ENCODE measurements around the gene ENOX1.

Gene ENOX1

GRCh38 chr13:43512221-43512620 is 274.6 kb downstream of the ENOX1 start:
- Histone ChIP-seq H3K36me3 (ENCODE audit: control insufficient read depth in 2 of 2, insufficient read depth in 1 of 2, low read length in 2 of 2) (no peaks in the 10 kb centered on the region), H3K27ac (ENCODE audit: extremely low read depth, low read depth, low read length) (no peak overlapping the region), H3K4me1 (ENCODE audit: control insufficient read depth, insufficient read depth, low read length) (no peaks in the 10 kb centered on the region), H3K4me3 (ENCODE audit: low read depth, low read length) (no peak overlapping the region), H3K9me3 (ENCODE audit: control insufficient read depth, insufficient read depth, low read depth, low read length) (no peaks in the 10 kb centered on the region)
- TF ChIP-seq ZNF132 (tag by site-specific recombination; IDR thresholded peaks at IDR 0.05; ENCODE audit: borderline replicate concordance) (no peak), ZNF629 (tag by site-specific recombination; IDR thresholded peaks at IDR 0.05) (no peak), ZNF76 (tag by site-specific recombination; IDR thresholded peaks at IDR 0.05; ENCODE audit: borderline replicate concordance, low read depth) (no peak), ZSCAN4 (tag by site-specific recombination; IDR thresholded peaks at IDR 0.05) (no peak), ELK4 (IDR thresholded peaks at IDR 0.05; ENCODE audit: borderline replicate concordance, low read depth, low read length) (no peak), ZNF341 (tag by site-specific recombination; IDR thresholded peaks at IDR 0.05; ENCODE audit: low read depth) (no peak), TRIM28 (IDR thresholded peaks at IDR 0.05; ENCODE audit: borderline replicate concordance, low read length) (no peak), ZNF792 (tag by site-specific recombination; IDR thresholded peaks at IDR 0.05) (no peak), ZNF37A (tag by site-specific recombination; IDR thresholded peaks at IDR 0.05) (no peak), ZNF624 (tag by site-specific recombination; IDR thresholded peaks at IDR 0.05) (no peak), REPIN1 (tag by site-specific recombination; IDR thresholded peaks at IDR 0.05; ENCODE audit: low read depth) (no peak), SP3 (tag by site-specific recombination; IDR thresholded peaks at IDR 0.05) (no peak), ZNF112 (tag by site-specific recombination; IDR thresholded peaks at IDR 0.05) (no peak), EGR2 (tag by site-specific recombination; IDR thresholded peaks at IDR 0.05; ENCODE audit: low read depth) (no peak), ZFP37 (tag by site-specific recombination; IDR thresholded peaks at IDR 0.05) (no peak), ZNF791 (tag by site-specific recombination; IDR thresholded peaks at IDR 0.05) (no peak), KLF17 (tag by site-specific recombination; IDR thresholded peaks at IDR 0.05) (no peak)
- ChIA-PET CTCF (interaction anchor here (0.6 kb wide), 1 partner anchor 441 kb away, joined by 3 read pairs; no protein-coding TSS in a partner anchor), POLR2A (no interaction called here)

GRCh38 chr13:43510956-43511901 is 275.5 kb downstream of the ENOX1 start:
- Histone ChIP-seq H3K9me3 (ENCODE audit: control insufficient read depth, insufficient read depth, low read depth, low read length) (no peaks in the 10 kb centered on the region), H3K4me1 (ENCODE audit: control insufficient read depth, insufficient read depth, low read length) (no peaks in the 10 kb centered on the region), H3K36me3 (ENCODE audit: control insufficient read depth in 2 of 2, insufficient read depth in 1 of 2, low read length in 2 of 2) (no peaks in the 10 kb centered on the region), H3K4me3 (ENCODE audit: low read depth, low read length) (no peak overlapping the region), H3K27ac (ENCODE audit: extremely low read depth, low read depth, low read length) (no peak overlapping the region)
- ChIA-PET POLR2A (no interaction called here), CTCF (no interaction called here)
- no peak for TF ChIP-seq ZNF596 (tag by site-specific recombination; IDR thresholded peaks at IDR 0.05)
- TF ChIP-seq ZBTB10 (tag by site-specific recombination; IDR thresholded peaks at IDR 0.05), result no peak
- TF ChIP-seq ZNF18 (tag by site-specific recombination; IDR thresholded peaks at IDR 0.05), result no peak
- TF ChIP-seq ZNF501 (tag by site-specific recombination; IDR thresholded peaks at IDR 0.05), result no peak
- TF ChIP-seq RBAK (tag by site-specific recombination; IDR thresholded peaks at IDR 0.05), result no peak
- no peak for TF ChIP-seq ZNF626 (tag by site-specific recombination; IDR thresholded peaks at IDR 0.05)
- TF ChIP-seq ZNF24 (tag by site-specific recombination; IDR thresholded peaks at IDR 0.05), result no peak
- no peak for TF ChIP-seq REPIN1 (tag by site-specific recombination; IDR thresholded peaks at IDR 0.05; ENCODE audit: low read depth)
- no peak for TF ChIP-seq ZNF202 (tag by site-specific recombination; IDR thresholded peaks at IDR 0.05; ENCODE audit: borderline replicate concordance)
- TF ChIP-seq ZBTB20 (tag by site-specific recombination; IDR thresholded peaks at IDR 0.05), result no peak
- TF ChIP-seq ZNF140 (tag by site-specific recombination; IDR thresholded peaks at IDR 0.05), result no peak
- TF ChIP-seq ZNF112 (tag by site-specific recombination; IDR thresholded peaks at IDR 0.05), result no peak
- no peak for TF ChIP-seq ZNF843 (tag by site-specific recombination; IDR thresholded peaks at IDR 0.05)
- no peak for TF ChIP-seq ZNF2 (tag by site-specific recombination; IDR thresholded peaks at IDR 0.05)

All from HEK293 (cell line).